Measurements from ENCODE around the gene WDR82. TPM values are rescaled to one million over a fixed set of nuclear protein-coding genes. Genes with fewer than 3 reads are reported as not detected.

WDR82 gene
- total RNA-seq, 1 donor from 2014 or later, result 49.2 TPM

DNA sequence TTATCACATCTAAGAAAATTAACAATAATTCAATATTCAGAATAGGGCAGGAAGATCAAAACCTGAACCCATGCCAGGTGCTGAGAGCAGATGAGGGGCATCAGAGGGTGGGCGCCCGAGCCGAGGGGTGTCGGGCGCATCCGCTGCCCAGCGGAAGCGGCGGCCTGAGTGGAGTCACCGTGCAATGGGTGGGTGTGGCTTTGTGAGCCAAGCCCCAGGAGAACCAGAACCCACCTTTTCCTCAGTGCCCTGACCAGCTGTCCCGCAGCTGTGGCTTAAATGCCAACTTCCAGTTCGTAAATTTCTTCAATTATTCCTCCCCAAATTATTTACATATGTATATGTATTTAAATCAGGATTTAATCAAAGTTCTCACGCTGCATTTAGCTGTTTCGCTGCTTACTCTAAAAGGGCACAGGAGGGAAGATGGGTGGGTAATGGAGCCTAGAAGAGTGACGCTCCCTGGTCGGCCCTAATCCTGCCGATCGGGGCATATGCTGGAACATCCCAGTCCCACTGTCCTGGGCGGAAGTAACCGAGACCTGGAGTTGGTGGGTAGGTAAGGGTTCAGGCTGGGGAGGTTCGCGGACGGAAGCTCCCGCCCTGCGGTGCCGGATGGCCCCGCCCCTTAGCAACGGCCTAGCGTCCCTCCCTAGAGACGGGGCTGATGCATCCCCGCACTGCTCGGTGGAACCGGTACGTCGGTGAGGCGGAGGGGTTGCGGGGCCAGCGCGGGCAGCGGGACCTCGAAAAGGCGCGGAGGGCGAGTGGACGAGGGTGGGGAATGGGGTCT, 39.0 kb upstream of the WDR82 start:
- Histone ChIP-seq H3K27me3 (peaks cover 22% of the 10 kb centered on the region), H3K4me1 (peaks cover 27% of the 10 kb centered on the region), H3K36me3 (no peaks in the 10 kb centered on the region), H4K20me1 (ENCODE audit: low read depth) (no peaks in the 10 kb centered on the region), H2AFZ (replicated peaks) (peak overlapping the region; percentile 59), H3K9ac (no peak overlapping the region), H3K27ac (no peak overlapping the region), H3K79me2 (ENCODE audit: low read depth) (no peaks in the 10 kb centered on the region), H3K9me3 (ENCODE audit: low read depth) (no peaks in the 10 kb centered on the region), H3F3A (ENCODE audit: low read depth) (peaks cover 32% of the 10 kb centered on the region), H3K4me2 (peak overlapping the region; percentile 84), H3K4me3 (peak overlapping the region; percentile 45)
- peak overlapping the region; percentile 75 for H3K4me3 Mint-ChIP-seq
- H3K9me3 Mint-ChIP-seq, result no peaks in the 10 kb centered on the region
- H3K27ac Mint-ChIP-seq, result no peak overlapping the region
- no peaks in the 10 kb centered on the region for H3K36me3 Mint-ChIP-seq
- H3K27me3 Mint-ChIP-seq (ENCODE audit: insufficient read depth, low read depth), result peaks cover 23% of the 10 kb centered on the region
- peak; percentile 93 for DNase-seq (ENCODE audit: low spot score)
- TF ChIP-seq, protein P1, sequence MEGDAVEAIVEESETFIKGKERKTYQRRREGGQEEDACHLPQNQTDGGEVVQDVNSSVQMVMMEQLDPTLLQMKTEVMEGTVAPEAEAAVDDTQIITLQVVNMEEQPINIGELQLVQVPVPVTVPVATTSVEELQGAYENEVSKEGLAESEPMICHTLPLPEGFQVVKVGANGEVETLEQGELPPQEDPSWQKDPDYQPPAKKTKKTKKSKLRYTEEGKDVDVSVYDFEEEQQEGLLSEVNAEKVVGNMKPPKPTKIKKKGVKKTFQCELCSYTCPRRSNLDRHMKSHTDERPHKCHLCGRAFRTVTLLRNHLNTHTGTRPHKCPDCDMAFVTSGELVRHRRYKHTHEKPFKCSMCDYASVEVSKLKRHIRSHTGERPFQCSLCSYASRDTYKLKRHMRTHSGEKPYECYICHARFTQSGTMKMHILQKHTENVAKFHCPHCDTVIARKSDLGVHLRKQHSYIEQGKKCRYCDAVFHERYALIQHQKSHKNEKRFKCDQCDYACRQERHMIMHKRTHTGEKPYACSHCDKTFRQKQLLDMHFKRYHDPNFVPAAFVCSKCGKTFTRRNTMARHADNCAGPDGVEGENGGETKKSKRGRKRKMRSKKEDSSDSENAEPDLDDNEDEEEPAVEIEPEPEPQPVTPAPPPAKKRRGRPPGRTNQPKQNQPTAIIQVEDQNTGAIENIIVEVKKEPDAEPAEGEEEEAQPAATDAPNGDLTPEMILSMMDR (IDR thresholded peaks at IDR 0.05), result no peak
- no peak for TF ChIP-seq EZH2 (IDR thresholded peaks at IDR 0.05)
- no peak for TF ChIP-seq EZH2phosphoT487 (IDR thresholded peaks at IDR 0.05)
- H3K4me1 Mint-ChIP-seq, result peaks cover 71% of the 10 kb centered on the region

DNA sequence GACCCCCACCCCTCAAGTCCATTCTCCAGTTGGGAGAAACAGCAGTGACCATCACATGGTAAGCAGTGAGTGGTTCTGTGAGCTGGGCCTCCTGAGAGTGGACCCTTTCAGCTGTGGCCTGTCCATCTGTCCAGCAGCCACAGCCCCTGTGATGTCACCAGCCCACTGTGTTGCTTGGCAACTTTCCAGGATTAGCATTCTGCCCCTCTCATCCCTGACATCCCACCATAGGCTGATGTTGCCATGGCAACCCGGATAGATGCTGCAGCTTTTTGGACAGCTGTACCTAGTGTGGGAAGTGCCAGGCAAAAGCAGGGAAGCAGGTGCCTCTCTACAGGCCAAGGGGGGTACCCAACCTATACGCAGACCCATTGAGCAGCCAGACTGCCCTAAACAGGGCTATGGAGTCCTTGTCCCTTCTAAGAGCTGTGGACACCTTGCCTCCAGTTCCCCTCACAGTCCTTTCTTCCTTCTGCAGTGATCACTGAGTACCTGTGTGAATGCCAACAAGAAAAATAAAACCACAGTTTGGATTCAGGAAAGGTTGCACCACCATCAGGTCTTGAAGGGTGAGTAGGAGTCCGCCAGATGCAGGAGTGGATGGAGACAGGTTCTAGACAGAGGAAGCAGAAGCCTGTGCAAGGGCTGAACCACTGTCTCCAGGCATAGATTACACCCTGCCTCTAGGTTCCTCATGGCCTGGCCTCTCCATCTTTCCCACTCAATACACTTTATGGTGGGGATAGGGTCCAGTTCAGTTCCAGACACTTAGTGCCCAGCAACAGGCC, 37.7 kb upstream of the WDR82 start, which contains the start of gene DNAH1:
DNAH1 (plus strand) TSS at position 343 of the 788 bp plus-strand sequence. CDS start 6,124 bp downstream, outside the sequence.
- peak within 1 kb of the TSS; percentile 45 for H3K4me3 ChIP-seq
- peak within 1 kb of the TSS; percentile 55 for H3K4me3 Mint-ChIP-seq

DNA sequence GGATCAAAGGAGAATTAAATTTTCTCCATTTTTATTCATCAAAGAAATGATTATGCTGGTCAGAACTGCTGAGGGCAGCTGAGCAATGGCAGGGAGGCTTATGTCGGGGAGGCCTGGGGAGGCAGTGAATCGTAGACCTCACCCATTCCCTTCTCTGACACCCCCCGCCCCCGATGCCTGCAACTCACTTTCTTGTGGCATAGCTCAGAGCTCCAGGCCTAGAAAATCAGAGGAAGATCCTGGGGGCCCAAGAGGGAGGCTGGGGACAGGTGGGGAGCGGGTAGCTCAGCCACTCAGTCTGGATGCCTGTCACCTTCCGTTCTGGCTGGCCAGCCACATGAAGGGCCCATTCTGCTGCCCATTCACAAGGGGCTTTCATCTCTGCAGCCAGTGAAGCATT, 36.6 kb upstream of the WDR82 start:
- Histone ChIP-seq H3F3A (ENCODE audit: low read depth) (peaks cover 47% of the 10 kb centered on the region), H3K27me3 (peaks cover 22% of the 10 kb centered on the region), H3K36me3 (no peaks in the 10 kb centered on the region), H4K20me1 (ENCODE audit: low read depth) (no peaks in the 10 kb centered on the region), H3K4me2 (no peak overlapping the region), H3K9me3 (ENCODE audit: low read depth) (no peaks in the 10 kb centered on the region), H3K9ac (no peak overlapping the region), H3K27ac (no peak overlapping the region), H3K79me2 (ENCODE audit: low read depth) (no peaks in the 10 kb centered on the region), H3K4me1 (peaks cover 43% of the 10 kb centered on the region), H2AFZ (replicated peaks) (no peak overlapping the region), H3K4me3 (no peak overlapping the region)
- DNase-seq (ENCODE audit: low spot score), result no peak
- H3K36me3 Mint-ChIP-seq, result no peaks in the 10 kb centered on the region
- H3K27me3 Mint-ChIP-seq (ENCODE audit: insufficient read depth, low read depth), result peaks cover 20% of the 10 kb centered on the region
- H3K4me3 Mint-ChIP-seq, result no peak overlapping the region
- TF ChIP-seq EZH2 (IDR thresholded peaks at IDR 0.05) (no peak), EZH2phosphoT487 (IDR thresholded peaks at IDR 0.05) (no peak)
- TF ChIP-seq, protein P1 (IDR thresholded peaks at IDR 0.05), result no peak
- no peaks in the 10 kb centered on the region for H3K9me3 Mint-ChIP-seq
- peaks cover 80% of the 10 kb centered on the region for H3K4me1 Mint-ChIP-seq
- H3K27ac Mint-ChIP-seq, result peak overlapping the region; percentile 96

More for the DNA sequence above, 37.7 kb upstream of the WDR82 start, which contains the start of gene DNAH1:
- Mint-ChIP-seq H3K27me3 (ENCODE audit: insufficient read depth, low read depth) (peaks cover 20% of the 10 kb centered on the region), H3K27ac (peak within 1 kb of the TSS; percentile 93), H3K4me1 (peaks cover 76% of the 10 kb centered on the region), H3K9me3 (no peaks in the 10 kb centered on the region), H3K36me3 (no peaks in the 10 kb centered on the region)
- Histone ChIP-seq H2AFZ (replicated peaks) (peak within 1 kb of the TSS; percentile 59), H3K4me1 (peaks cover 37% of the 10 kb centered on the region), H3K27me3 (peaks cover 22% of the 10 kb centered on the region), H3K9me3 (ENCODE audit: low read depth) (no peaks in the 10 kb centered on the region), H3F3A (ENCODE audit: low read depth) (peaks cover 45% of the 10 kb centered on the region), H3K79me2 (ENCODE audit: low read depth) (no peaks in the 10 kb centered on the region), H3K36me3 (no peaks in the 10 kb centered on the region), H4K20me1 (ENCODE audit: low read depth) (no peaks in the 10 kb centered on the region), H3K4me2 (peak within 1 kb of the TSS; percentile 84), H3K9ac (no peak within 1 kb of the TSS), H3K27ac (no peak within 1 kb of the TSS)
- DNase-seq (ENCODE audit: low spot score), result peak; percentile 39
- TF ChIP-seq, protein P1 (IDR thresholded peaks at IDR 0.05), result no peak
- no peak for TF ChIP-seq EZH2phosphoT487 (IDR thresholded peaks at IDR 0.05)

Measured in neural progenitor cell (in vitro differentiated cells).